ENCODE data around the gene ST6GALNAC3. TPM values are rescaled to one million over a fixed set of nuclear protein-coding genes. Genes with fewer than 3 reads are reported as not detected.

Gene ST6GALNAC3
- total RNA-seq, 2 donors from 2014 or later, result 6.3 to 7.6 TPM

GRCh38 chr1:76086109-76086508 is 11.6 kb downstream of the ST6GALNAC3 start:
- H3K9me3 Mint-ChIP-seq, result no peaks in the 10 kb centered on the region
- Histone ChIP-seq H3K9me3 (ENCODE audit: control insufficient read depth, low read length) (no peaks in the 10 kb centered on the region), H3K27ac (ENCODE audit: low read depth, low read length) (no peak overlapping the region), H3K9ac (ENCODE audit: extremely low read depth, low read length, poor library complexity, severe bottlenecking) (no peak overlapping the region), H3K36me3 (ENCODE audit: control insufficient read depth, insufficient read depth, low read length) (no peaks in the 10 kb centered on the region), H3K27me3 (ENCODE audit: control insufficient read depth, insufficient read depth, low read length, poor library complexity, severe bottlenecking) (no peaks in the 10 kb centered on the region), H3K4me3 (ENCODE audit: low read length) (no peak overlapping the region), H3K4me1 (ENCODE audit: control insufficient read depth, insufficient read depth, low read length) (peaks cover 6% of the 10 kb centered on the region)
- peaks cover 2% of the 10 kb centered on the region for H3K27me3 Mint-ChIP-seq (ENCODE audit: insufficient read depth)
- DNase-seq, result no peak
- TF ChIP-seq CTCF (conservative IDR thresholded peaks at IDR 0.05), result no peak
- peaks cover 47% of the 10 kb centered on the region for H3K4me1 Mint-ChIP-seq
- no peak overlapping the region for H3K4me3 Mint-ChIP-seq
- 76 to 93% methylated on average over 2 to 3 of the region's 3 CpGs for WGBS, 2 experiments (ENCODE audit: insufficient coverage in 1 of 2, insufficient read length in 1 of 2)
- H3K27ac Mint-ChIP-seq, result no peak overlapping the region
- H3K36me3 Mint-ChIP-seq (ENCODE audit: low read depth), result no peaks in the 10 kb centered on the region

DNA sequence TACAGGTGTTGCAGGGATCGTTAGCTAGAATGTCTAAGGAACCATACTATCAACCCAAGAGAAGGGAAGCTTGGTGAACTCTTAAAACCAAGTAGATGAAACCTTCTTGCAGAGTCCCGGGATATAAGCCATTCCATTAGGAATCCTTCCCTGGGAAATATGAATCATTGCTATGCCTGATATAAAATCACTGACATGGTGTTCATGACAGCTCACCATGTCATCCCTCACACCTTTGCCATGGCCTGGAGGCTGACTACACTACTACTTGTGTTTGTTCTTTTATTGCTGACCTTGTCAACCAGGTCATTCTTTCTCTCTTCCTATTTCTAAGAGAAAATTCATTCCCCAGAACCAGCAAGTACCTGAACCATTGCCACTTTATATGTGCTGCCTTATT is 12.1 kb downstream of the ST6GALNAC3 start:
- Histone ChIP-seq H3K9me3 (ENCODE audit: control insufficient read depth, low read length) (no peaks in the 10 kb centered on the region), H3K27me3 (ENCODE audit: control insufficient read depth, insufficient read depth, low read length, poor library complexity, severe bottlenecking) (no peaks in the 10 kb centered on the region), H3K4me3 (ENCODE audit: low read length) (no peak overlapping the region), H3K4me1 (ENCODE audit: control insufficient read depth, insufficient read depth, low read length) (peaks cover 6% of the 10 kb centered on the region), H3K9ac (ENCODE audit: extremely low read depth, low read length, poor library complexity, severe bottlenecking) (no peak overlapping the region), H3K27ac (ENCODE audit: low read depth, low read length) (no peak overlapping the region), H3K36me3 (ENCODE audit: control insufficient read depth, insufficient read depth, low read length) (no peaks in the 10 kb centered on the region)
- no peak for DNase-seq
- H3K4me3 Mint-ChIP-seq, result no peak overlapping the region
- peaks cover 47% of the 10 kb centered on the region for H3K4me1 Mint-ChIP-seq
- WGBS, 2 experiments (ENCODE audit: insufficient coverage in 1 of 2, insufficient read length in 1 of 2), result 94 to 100% methylated on average over 1 to 2 of the region's 2 CpGs
- no peaks in the 10 kb centered on the region for H3K36me3 Mint-ChIP-seq (ENCODE audit: low read depth)
- no peak overlapping the region for H3K27ac Mint-ChIP-seq
- H3K9me3 Mint-ChIP-seq, result no peaks in the 10 kb centered on the region
- H3K27me3 Mint-ChIP-seq (ENCODE audit: insufficient read depth), result peaks cover 2% of the 10 kb centered on the region
- TF ChIP-seq CTCF (conservative IDR thresholded peaks at IDR 0.05), result no peak

DNA sequence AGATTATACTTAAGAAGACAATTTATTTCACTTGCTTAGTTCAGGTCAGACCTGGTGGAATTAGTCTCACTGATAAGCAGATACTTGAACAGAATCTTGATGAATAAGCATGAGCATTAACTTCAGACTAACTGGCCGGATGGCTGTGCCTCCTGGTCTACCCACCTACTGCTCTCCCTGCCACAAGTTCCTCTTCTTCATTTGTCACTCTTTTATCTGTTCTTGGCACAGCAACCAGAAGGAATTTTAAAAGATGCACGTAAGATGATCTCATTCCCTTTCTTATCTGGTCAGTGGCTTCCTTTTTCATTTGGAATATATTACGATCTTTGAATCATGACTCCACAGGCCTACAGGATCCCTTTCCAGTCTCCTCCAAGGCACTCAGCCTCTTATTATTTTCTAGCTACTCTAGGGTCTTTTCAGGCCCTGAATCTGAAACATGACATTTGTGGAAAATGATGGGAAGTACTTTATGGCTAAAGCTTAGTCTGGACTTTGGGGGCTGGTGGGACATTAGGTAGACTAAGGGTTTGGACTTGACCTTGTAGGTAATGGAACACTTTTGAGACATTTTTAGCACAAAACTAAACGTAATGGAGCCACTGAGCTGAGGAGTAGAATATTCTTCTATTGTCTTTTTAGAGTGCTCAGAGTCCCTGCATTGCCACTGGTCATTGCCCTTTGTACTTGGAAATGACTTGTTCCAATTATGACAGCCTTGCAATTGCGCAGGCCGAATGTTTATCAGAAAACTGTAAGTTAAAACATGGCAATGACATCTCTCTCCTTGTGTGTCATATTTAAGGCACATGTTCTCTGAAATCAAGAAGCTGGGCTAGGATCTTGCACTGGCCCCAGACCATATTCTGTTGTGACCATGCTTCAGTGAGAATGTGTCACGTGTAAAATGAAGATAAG is 16.0 kb downstream of the ST6GALNAC3 start:
- peaks cover 6% of the 10 kb centered on the region for H3K4me1 ChIP-seq (ENCODE audit: control insufficient read depth, insufficient read depth, low read length)
- H3K27ac ChIP-seq (ENCODE audit: low read depth, low read length), result no peak overlapping the region
- Mint-ChIP-seq H3K9me3 (no peaks in the 10 kb centered on the region), H3K36me3 (ENCODE audit: low read depth) (no peaks in the 10 kb centered on the region), H3K4me1 (peaks cover 33% of the 10 kb centered on the region), H3K27me3 (ENCODE audit: insufficient read depth) (peaks cover 3% of the 10 kb centered on the region), H3K4me3 (no peak overlapping the region), H3K27ac (no peak overlapping the region)
- no peak for DNase-seq
- H3K4me3 ChIP-seq (ENCODE audit: low read length), result no peak overlapping the region
- no peaks in the 10 kb centered on the region for H3K36me3 ChIP-seq (ENCODE audit: control insufficient read depth, insufficient read depth, low read length)
- H3K9ac ChIP-seq (ENCODE audit: extremely low read depth, low read length, poor library complexity, severe bottlenecking), result no peak overlapping the region
- no peaks in the 10 kb centered on the region for H3K9me3 ChIP-seq (ENCODE audit: control insufficient read depth, low read length)
- no peak for TF ChIP-seq CTCF (conservative IDR thresholded peaks at IDR 0.05)
- 88 to 94% methylated on average over 6 to 7 of the region's 7 CpGs for WGBS, 2 experiments (ENCODE audit: insufficient coverage in 1 of 2, insufficient read length in 1 of 2)
- H3K27me3 ChIP-seq (ENCODE audit: control insufficient read depth, insufficient read depth, low read length, poor library complexity, severe bottlenecking), result no peaks in the 10 kb centered on the region
